KMS-11 (cell line): Measurements from ENCODE around the gene PRICKLE2.

Source experiments
- H2AFZ ChIP-seq: fragments of 200-600 bp; sonication (generic); 2 replicates; pipeline ENCODE4 v1.6.1; 2016; ENCODE audit warnings: antibody characterized with exemption, mixed run types, low read depth
- H3K27ac ChIP-seq: fragments of 200-600 bp; sonication (generic); 2 replicates; pipeline ENCODE4 v1.6.1; 2016; ENCODE audit warnings: mild to moderate bottlenecking, mixed run types
- H3K27me3 ChIP-seq: fragments of 200-600 bp; sonication (generic); 2 replicates; pipeline ENCODE4 v1.6.1; 2017; ENCODE audit warnings: mild to moderate bottlenecking, low read depth, mixed run types, moderate library complexity; ENCODE audit not compliant: insufficient read depth
- H3K36me3 ChIP-seq: fragments of 200-600 bp; sonication (generic); 2 replicates; pipeline ENCODE4 v1.6.1; 2017; ENCODE audit warnings: mild to moderate bottlenecking, mixed run types; ENCODE audit not compliant: insufficient read depth
- H3K4me1 ChIP-seq: fragments of 200-600 bp; sonication (generic); 2 replicates; pipeline ENCODE4 v1.6.1; 2016; ENCODE audit warnings: mild to moderate bottlenecking, low read depth, mixed run types; ENCODE audit not compliant: poor library complexity, severe bottlenecking
- H3K4me2 ChIP-seq: fragments of 200-600 bp; sonication (generic); 2 replicates; pipeline ENCODE4 v1.7.0; 2016; ENCODE audit warnings: mild to moderate bottlenecking, mixed run types
- H3K4me3 ChIP-seq: fragments of 200-600 bp; sonication (generic); IDR thresholded peaks from 2 replicates; pipeline ENCODE4 v1.6.1; 2017; ENCODE audit warnings: low read depth, low read length, mixed read lengths; ENCODE audit not compliant: insufficient read depth
- H3K79me2 ChIP-seq: fragments of 200-600 bp; sonication (generic); 2 replicates; pipeline ENCODE4 v1.6.1; 2016; ENCODE audit warnings: low read depth, mixed run types; ENCODE audit not compliant: insufficient read depth
- H3K9ac ChIP-seq: fragments of 200-600 bp; sonication (generic); 2 replicates; pipeline ENCODE4 v1.6.1; 2016; ENCODE audit warnings: mild to moderate bottlenecking, mixed run types
- H4K20me1 ChIP-seq: fragments of 200-600 bp; sonication (generic); 2 replicates; pipeline ENCODE4 v1.6.1; 2016; ENCODE audit warnings: mild to moderate bottlenecking, mixed run types; ENCODE audit not compliant: insufficient read depth
- TF ChIP-seq, protein P1 (sequence below): fragments of 200-600 bp; sonication (generic); conservative IDR thresholded peaks from 2 replicates; pipeline ENCODE4 v1.6.1; 2017; ENCODE audit warnings: low read depth, mild to moderate bottlenecking, antibody characterized with exemption, low read length, moderate library complexity, mixed read lengths

Gene PRICKLE2

DNA sequence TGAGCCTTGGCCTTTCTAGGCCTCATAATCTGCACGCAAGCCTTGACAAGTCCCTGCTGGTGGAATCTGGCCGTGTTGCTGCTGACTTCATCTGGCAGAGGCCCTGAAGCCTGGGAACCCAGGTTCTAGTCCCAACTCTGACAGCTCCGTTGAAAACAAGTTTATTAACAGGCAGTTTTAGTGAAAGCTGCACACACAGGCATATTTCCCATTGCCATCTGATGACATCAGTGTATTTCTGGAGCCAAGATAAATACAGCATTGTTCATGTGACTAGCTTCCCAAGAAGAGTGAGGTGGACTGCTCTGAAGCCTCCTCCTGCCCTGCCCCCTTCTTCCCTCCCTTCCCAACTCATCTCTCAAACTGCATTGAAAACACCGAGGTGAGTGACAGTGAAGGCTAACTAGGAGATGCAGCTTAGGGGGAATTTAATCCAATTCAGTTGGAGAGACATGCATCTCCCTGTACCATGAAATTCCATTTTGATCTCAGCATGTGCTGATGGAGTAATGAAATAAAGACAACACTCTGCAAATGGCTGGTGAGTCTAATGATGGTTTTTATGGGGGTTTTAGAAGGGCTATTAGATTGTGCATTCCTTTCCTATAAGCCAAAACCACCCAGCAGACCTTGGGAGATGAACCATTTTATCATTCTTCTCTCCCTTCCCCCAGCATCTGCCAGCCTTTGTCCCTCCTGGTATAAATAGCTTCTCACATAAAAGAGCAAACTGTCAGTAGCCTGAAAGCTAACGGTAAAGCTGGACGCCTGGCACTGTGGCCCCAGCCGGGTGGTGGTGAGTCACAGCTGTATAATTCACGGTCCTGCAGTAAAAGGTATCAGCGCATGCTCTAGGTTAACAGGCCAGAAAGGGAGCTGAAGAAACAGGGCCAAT lies 38.0 kb downstream of the PRICKLE2 start:
- H3K4me3 ChIP-seq: no peak overlapping the region
- no peak overlapping the region for H3K27ac ChIP-seq

DNA sequence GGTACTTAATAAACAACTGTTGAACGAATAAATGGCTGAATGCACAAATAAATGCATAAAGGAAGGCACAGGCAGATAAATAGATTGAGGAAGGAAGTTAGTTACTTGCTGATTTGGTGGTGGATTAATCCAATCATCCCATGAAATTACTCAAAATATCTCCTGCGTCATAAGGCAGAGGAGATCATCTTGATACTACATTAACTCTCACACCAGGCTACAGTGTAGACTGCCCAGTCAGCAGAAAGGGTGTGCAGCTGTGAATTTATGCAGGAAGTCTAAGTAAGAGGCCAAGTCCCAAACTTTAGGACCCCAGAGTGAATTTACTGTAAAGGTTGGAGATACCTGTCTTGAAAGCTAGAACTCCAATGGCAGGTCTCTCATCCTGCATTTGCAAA lies 38.6 kb downstream of the PRICKLE2 start:
- no peak overlapping the region for H3K9ac ChIP-seq
- H3K4me1 ChIP-seq: no peaks in the 10 kb centered on the region
- H3K79me2 ChIP-seq: no peaks in the 10 kb centered on the region
- H3K27ac ChIP-seq: no peak overlapping the region
- no peaks in the 10 kb centered on the region for H4K20me1 ChIP-seq
- no peak overlapping the region for H3K4me2 ChIP-seq
- H3K36me3 ChIP-seq: no peaks in the 10 kb centered on the region
- H3K27me3 ChIP-seq: no peaks in the 10 kb centered on the region
- TF ChIP-seq, protein P1, sequence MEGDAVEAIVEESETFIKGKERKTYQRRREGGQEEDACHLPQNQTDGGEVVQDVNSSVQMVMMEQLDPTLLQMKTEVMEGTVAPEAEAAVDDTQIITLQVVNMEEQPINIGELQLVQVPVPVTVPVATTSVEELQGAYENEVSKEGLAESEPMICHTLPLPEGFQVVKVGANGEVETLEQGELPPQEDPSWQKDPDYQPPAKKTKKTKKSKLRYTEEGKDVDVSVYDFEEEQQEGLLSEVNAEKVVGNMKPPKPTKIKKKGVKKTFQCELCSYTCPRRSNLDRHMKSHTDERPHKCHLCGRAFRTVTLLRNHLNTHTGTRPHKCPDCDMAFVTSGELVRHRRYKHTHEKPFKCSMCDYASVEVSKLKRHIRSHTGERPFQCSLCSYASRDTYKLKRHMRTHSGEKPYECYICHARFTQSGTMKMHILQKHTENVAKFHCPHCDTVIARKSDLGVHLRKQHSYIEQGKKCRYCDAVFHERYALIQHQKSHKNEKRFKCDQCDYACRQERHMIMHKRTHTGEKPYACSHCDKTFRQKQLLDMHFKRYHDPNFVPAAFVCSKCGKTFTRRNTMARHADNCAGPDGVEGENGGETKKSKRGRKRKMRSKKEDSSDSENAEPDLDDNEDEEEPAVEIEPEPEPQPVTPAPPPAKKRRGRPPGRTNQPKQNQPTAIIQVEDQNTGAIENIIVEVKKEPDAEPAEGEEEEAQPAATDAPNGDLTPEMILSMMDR: no peak
- no peak overlapping the region for H2AFZ ChIP-seq
- no peak overlapping the region for H3K4me3 ChIP-seq

More for the DNA sequence above, 38.0 kb downstream of the PRICKLE2 start:
- TF ChIP-seq, protein P1: no peak
- Histone ChIP-seq H3K27me3 (no peaks in the 10 kb centered on the region), H3K79me2 (no peaks in the 10 kb centered on the region), H3K36me3 (no peaks in the 10 kb centered on the region), H3K4me1 (no peaks in the 10 kb centered on the region), H2AFZ (no peak overlapping the region), H4K20me1 (no peaks in the 10 kb centered on the region), H3K9ac (no peak overlapping the region), H3K4me2 (no peak overlapping the region)

DNA sequence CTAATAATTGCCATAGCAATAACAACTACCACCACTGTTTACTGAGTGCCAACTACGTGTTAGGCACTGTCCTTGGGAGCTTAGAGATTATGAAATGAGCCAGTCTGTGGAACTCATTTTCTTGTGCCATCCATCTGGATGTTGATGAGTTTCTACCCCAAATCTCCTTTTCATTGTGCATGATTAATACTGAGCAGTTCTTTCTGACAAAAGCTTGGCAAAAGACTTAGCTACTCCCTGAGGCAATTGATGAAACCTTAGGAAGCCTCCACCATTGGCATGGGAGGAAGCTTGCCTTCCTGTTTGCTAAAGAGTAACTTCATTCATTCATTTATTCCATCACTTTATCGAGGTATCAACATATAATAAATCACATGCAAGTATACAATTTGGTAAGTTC lies 39.8 kb downstream of the PRICKLE2 start:
- TF ChIP-seq, protein P1: no peak
- no peak overlapping the region for H3K27ac ChIP-seq
- H2AFZ ChIP-seq: no peak overlapping the region
- H3K4me2 ChIP-seq: no peak overlapping the region
- H3K4me1 ChIP-seq: no peaks in the 10 kb centered on the region
- H4K20me1 ChIP-seq: no peaks in the 10 kb centered on the region
- no peak overlapping the region for H3K9ac ChIP-seq
- H3K36me3 ChIP-seq: no peaks in the 10 kb centered on the region
- no peaks in the 10 kb centered on the region for H3K27me3 ChIP-seq
- no peaks in the 10 kb centered on the region for H3K79me2 ChIP-seq
- H3K4me3 ChIP-seq: no peak overlapping the region

DNA sequence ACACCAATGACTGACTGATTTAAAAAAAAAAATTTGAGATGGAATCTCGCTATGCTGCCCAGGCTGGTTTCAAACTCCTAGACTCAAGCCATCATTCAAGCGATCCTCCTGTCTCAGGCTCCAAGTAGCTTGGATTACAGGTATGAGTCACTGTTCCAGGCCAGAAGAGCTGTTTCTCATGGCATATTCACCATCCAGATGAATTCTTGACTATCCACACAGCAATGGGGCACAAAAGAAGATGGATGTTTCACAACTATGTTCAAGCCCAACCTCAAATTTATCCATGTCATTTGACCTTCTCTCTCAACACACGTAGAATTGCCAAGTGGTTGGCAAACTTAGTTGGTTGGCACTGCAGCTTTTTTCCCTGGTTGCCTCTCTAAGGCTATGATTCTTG lies 40.6 kb downstream of the PRICKLE2 start:
- H3K27me3 ChIP-seq: no peaks in the 10 kb centered on the region
- TF ChIP-seq, protein P1: no peak
- no peak overlapping the region for H3K4me2 ChIP-seq
- H3K4me3 ChIP-seq: no peak overlapping the region
- H4K20me1 ChIP-seq: no peaks in the 10 kb centered on the region
- no peaks in the 10 kb centered on the region for H3K4me1 ChIP-seq
- H3K36me3 ChIP-seq: no peaks in the 10 kb centered on the region
- no peaks in the 10 kb centered on the region for H3K79me2 ChIP-seq
- no peak overlapping the region for H3K27ac ChIP-seq
- no peak overlapping the region for H3K9ac ChIP-seq
- no peak overlapping the region for H2AFZ ChIP-seq
